Mesenchymal stem cell (in vitro differentiated cells and primary cell): ENCODE results near the gene TXNDC17.
A peak's percentile ranks its signal among the peaks of the same experiment; 100 is the strongest.

Source experiments
- DNase-seq: peaks from one replicate; pipeline ENCODE4 v3.0.0-alpha.2; 2013
- H2AFZ ChIP-seq: one replicate; pipeline ENCODE4 v1.6.1; 2013; ENCODE audit warnings: low read depth, mild to moderate bottlenecking, control low read depth, inconsistent platforms, low read length, moderate library complexity
- H2AK5ac ChIP-seq: 2 replicates; pipeline ENCODE4 v1.6.1; 2013; ENCODE audit warnings: low read length, moderate library complexity, mild to moderate bottlenecking, inconsistent platforms; ENCODE audit not compliant: severe bottlenecking
- H2BK120ac ChIP-seq: one replicate; pipeline ENCODE4 v1.6.1; 2013; ENCODE audit warnings: low read depth, mild to moderate bottlenecking, inconsistent platforms, low read length, moderate library complexity
- H2BK12ac ChIP-seq, 2 experiments: one replicate each; pipeline ENCODE4 v1.6.1; 2013; ENCODE audit warnings: inconsistent platforms in 2 of 2, low read length in 2 of 2, mild to moderate bottlenecking in 2 of 2, moderate library complexity in 2 of 2, control low read depth in 1 of 2
- H2BK15ac ChIP-seq: one replicate; pipeline ENCODE4 v1.6.1; 2013; ENCODE audit warnings: mild to moderate bottlenecking, low read depth, inconsistent platforms; ENCODE audit not compliant: poor library complexity, severe bottlenecking
- H2BK5ac ChIP-seq: 2 replicates; pipeline ENCODE4 v1.6.1; 2013; ENCODE audit warnings: low read depth, mild to moderate bottlenecking, low read length, control low read depth, inconsistent platforms; ENCODE audit not compliant: poor library complexity, severe bottlenecking
- H3K14ac ChIP-seq, 2 experiments: one replicate each; pipeline ENCODE4 v1.6.1; 2013; ENCODE audit warnings: inconsistent platforms in 2 of 2, low read length in 2 of 2, control low read depth in 1 of 2, mild to moderate bottlenecking in 1 of 2, moderate library complexity in 1 of 2
- H3K18ac ChIP-seq, 2 experiments: one replicate each; pipeline ENCODE4 v1.6.1; 2013; ENCODE audit warnings: inconsistent platforms in 2 of 2, low read length in 2 of 2, control low read depth in 1 of 2, low read depth in 1 of 2, mild to moderate bottlenecking in 1 of 2
- H3K23ac ChIP-seq, 2 experiments: one replicate each; pipeline ENCODE4 v1.6.1; 2013; ENCODE audit warnings: inconsistent platforms in 2 of 2, low read length in 2 of 2, mild to moderate bottlenecking in 2 of 2, moderate library complexity in 2 of 2, control low read depth in 1 of 2
- H3K27ac ChIP-seq: 2 replicates; pipeline ENCODE4 v1.5.1; 2013; ENCODE audit warnings: mild to moderate bottlenecking, moderate library complexity, low read length, control low read depth, inconsistent platforms; ENCODE audit not compliant: poor library complexity, severe bottlenecking
- H3K27me3 ChIP-seq, 2 experiments: 2 replicates each; pipeline versions ENCODE4 v1.6.1 to v1.7.0; 2013; ENCODE audit warnings: low read length in 2 of 2, mild to moderate bottlenecking in 2 of 2, moderate library complexity in 2 of 2, control low read depth in 1 of 2, inconsistent platforms in 1 of 2; ENCODE audit not compliant: control insufficient read depth in 1 of 2, insufficient read depth in 1 of 2
- H3K36me3 ChIP-seq, 2 experiments: 2 replicates each; pipeline versions ENCODE4 v1.6.1 to v1.7.0; 2013; ENCODE audit warnings: low read length in 2 of 2, control low read depth in 1 of 2, inconsistent platforms in 1 of 2, low read depth in 1 of 2, mild to moderate bottlenecking in 1 of 2; ENCODE audit not compliant: insufficient read depth in 2 of 2, control insufficient read depth in 1 of 2
- H3K4ac ChIP-seq, 2 experiments: one replicate each; pipeline ENCODE4 v1.6.1; 2013; ENCODE audit warnings: inconsistent platforms in 2 of 2, low read length in 2 of 2, mild to moderate bottlenecking in 2 of 2, moderate library complexity in 2 of 2, control low read depth in 1 of 2, low read depth in 1 of 2
- H3K4me1 ChIP-seq: 2 replicates; pipeline ENCODE4 v1.6.1; 2013; ENCODE audit warnings: low read depth, low read length, control low read depth; ENCODE audit not compliant: control insufficient read depth, insufficient read depth
- H3K4me2 ChIP-seq: 2 replicates; pipeline ENCODE4 v1.6.1; 2013; ENCODE audit warnings: low read length, mild to moderate bottlenecking, inconsistent platforms; ENCODE audit not compliant: poor library complexity, severe bottlenecking
- H3K4me3 ChIP-seq, 2 experiments: 2 replicates each; pipeline versions ENCODE4 v1.5.1 to v1.7.0; 2013; ENCODE audit warnings: low read length in 2 of 2, mild to moderate bottlenecking in 2 of 2, control low read depth in 1 of 2, low read depth in 1 of 2; ENCODE audit not compliant: insufficient read depth in 1 of 2
- H3K79me1 ChIP-seq: replicated peaks from 2 replicates; pipeline ENCODE4 v1.6.1; 2013; ENCODE audit warnings: mild to moderate bottlenecking, control low read depth, low read length, inconsistent platforms; ENCODE audit not compliant: poor library complexity, severe bottlenecking
- H3K9ac ChIP-seq: 2 replicates; pipeline ENCODE4 v1.7.0; 2013; ENCODE audit warnings: mild to moderate bottlenecking, low read length, moderate library complexity
- H3K9me3 ChIP-seq: 2 replicates; pipeline ENCODE4 v1.7.0; 2013; ENCODE audit warnings: mild to moderate bottlenecking, low read length; ENCODE audit not compliant: control insufficient read depth
- H4K8ac ChIP-seq: one replicate; pipeline ENCODE4 v1.6.1; 2013; ENCODE audit warnings: inconsistent platforms, mild to moderate bottlenecking, low read length, moderate library complexity
- H4K91ac ChIP-seq: one replicate; pipeline ENCODE4 v1.6.1; 2013; ENCODE audit warnings: mild to moderate bottlenecking, low read length, inconsistent platforms
- whole genome bisulfite sequencing: methylation state at CpG from one replicate; pipeline ENCODE4 v1.1.7; 2013; ENCODE audit warnings: mixed read lengths; 5-methylcytosine and 5-hydroxymethylcytosine counted together

TXNDC17 gene

DNA sequence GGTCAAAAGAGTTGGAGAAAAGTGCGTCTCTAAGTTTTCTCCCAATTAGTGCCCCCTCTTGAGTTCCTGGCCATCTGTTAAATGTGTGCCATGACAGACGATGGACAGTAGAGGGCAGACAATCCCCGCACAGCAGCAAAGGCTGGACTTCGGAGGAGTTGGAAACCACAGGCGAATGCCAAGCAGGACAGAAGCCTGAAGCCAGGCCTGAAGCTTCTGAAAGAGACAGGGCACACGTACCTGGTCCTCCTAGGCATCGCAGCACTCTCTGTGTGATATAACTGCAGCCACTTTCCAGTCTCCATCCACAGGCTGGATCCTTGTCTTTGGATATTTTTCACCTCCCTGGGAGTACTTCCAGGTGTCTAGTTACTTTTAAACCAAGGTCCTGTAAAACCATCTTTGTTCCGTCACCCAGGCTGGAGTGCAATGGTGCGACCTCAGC is 25.2 kb downstream of the TXNDC17 start:
- 18% methylated on average over 9 of the region's 9 CpGs for WGBS

DNA sequence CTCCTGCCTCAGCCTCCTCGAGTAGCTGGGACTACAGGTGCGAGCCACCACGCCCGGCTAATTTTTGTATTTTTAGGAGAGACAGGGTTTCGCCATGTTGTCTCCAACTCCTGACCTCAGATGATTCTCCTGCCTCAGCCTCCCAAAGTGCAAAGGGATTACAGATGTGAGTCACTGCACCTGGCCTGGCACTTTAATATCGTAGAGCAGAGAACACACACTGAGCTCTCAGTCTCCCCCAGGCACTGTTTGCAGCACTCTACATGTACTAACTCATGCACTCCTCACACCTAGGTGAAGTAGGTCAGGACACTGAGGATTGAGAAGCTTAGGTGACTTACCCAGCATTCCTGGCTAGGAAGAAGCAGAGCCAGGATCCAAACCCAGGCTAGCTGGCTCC is 25.7 kb downstream of the TXNDC17 start:
- no peak overlapping the region for H2AFZ ChIP-seq
- H2AK5ac ChIP-seq = no peak overlapping the region
- no peak overlapping the region for H3K4ac ChIP-seq
- no peaks in the 10 kb centered on the region for H3K9me3 ChIP-seq
- H4K91ac ChIP-seq = no peak overlapping the region
- 97% methylated on average over 6 of the region's 6 CpGs for WGBS
- no peak for DNase-seq
- no peak overlapping the region for H3K14ac ChIP-seq
- no peak overlapping the region for H3K23ac ChIP-seq
- H4K8ac ChIP-seq = no peak overlapping the region
- no peak overlapping the region for H2BK15ac ChIP-seq
- H3K79me1 ChIP-seq = no peaks in the 10 kb centered on the region
- H3K4me2 ChIP-seq = no peak overlapping the region
- peaks cover 3% of the 10 kb centered on the region for H3K4me1 ChIP-seq
- H2BK12ac ChIP-seq = no peak overlapping the region
- no peaks in the 10 kb centered on the region for H3K36me3 ChIP-seq
- H3K27ac ChIP-seq = no peak overlapping the region
- no peak overlapping the region for H2BK5ac ChIP-seq
- H3K9ac ChIP-seq = no peak overlapping the region
- no peak overlapping the region for H3K4me3 ChIP-seq
- H2BK120ac ChIP-seq = no peak overlapping the region
- no peak overlapping the region for H3K18ac ChIP-seq
- H3K27me3 ChIP-seq = peaks cover 25 to 48% of the 10 kb centered on the region in 2 experiments

More for the DNA sequence above, 25.2 kb downstream of the TXNDC17 start:
- Histone ChIP-seq H3K4ac (no peak overlapping the region), H3K4me2 (no peak overlapping the region), H2BK120ac (no peak overlapping the region), H2AFZ (peak overlapping the region; percentile 18), H2AK5ac (no peak overlapping the region), H3K4me1 (peaks cover 3% of the 10 kb centered on the region), H3K18ac (no peak overlapping the region), H2BK12ac (no peak overlapping the region), H3K79me1 (no peaks in the 10 kb centered on the region), H3K14ac (no peak overlapping the region), H3K4me3 (no peak overlapping the region), H3K27me3 (peaks cover 29 to 48% of the 10 kb centered on the region in 2 experiments), H3K36me3 (no peaks in the 10 kb centered on the region), H2BK15ac (no peak overlapping the region), H3K23ac (no peak overlapping the region), H2BK5ac (no peak overlapping the region), H3K9ac (peak overlapping the region; percentile 12), H3K9me3 (no peaks in the 10 kb centered on the region), H4K8ac (no peak overlapping the region), H4K91ac (no peak overlapping the region), H3K27ac (no peak overlapping the region)
- peak; percentile 80 for DNase-seq

DNA sequence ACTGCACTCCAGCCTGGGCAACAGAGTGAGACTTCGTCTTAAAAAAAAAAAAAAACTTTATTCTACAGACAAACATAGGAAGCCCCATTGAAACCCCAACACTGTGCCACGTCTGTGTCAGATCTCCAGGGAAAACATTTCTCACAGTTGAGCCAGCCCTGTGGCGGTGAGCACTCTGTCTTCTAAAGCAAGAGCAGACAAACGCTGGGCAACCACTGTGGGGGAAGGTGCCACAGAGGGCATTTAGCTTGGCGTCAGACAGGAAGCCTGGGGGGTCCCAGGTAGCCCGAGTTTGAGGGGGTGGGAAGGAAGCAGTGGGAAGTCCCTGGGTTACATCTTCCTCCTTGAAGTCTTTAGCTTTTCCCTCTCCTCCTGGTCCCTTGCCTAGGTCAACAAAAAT is 26.7 kb downstream of the TXNDC17 start:
- Histone ChIP-seq H3K27me3 (peaks cover 18 to 43% of the 10 kb centered on the region in 2 experiments), H3K9me3 (no peaks in the 10 kb centered on the region), H4K91ac (no peak overlapping the region), H3K18ac (no peak overlapping the region), H2AFZ (no peak overlapping the region), H3K79me1 (no peaks in the 10 kb centered on the region), H3K27ac (no peak overlapping the region), H2BK12ac (no peak overlapping the region), H3K4me2 (no peak overlapping the region), H3K4ac (no peak overlapping the region), H3K4me1 (peaks cover 3% of the 10 kb centered on the region), H4K8ac (no peak overlapping the region), H2BK5ac (no peak overlapping the region), H2BK15ac (no peak overlapping the region), H3K9ac (no peak overlapping the region), H3K14ac (no peak overlapping the region), H3K23ac (no peak overlapping the region), H3K36me3 (no peaks in the 10 kb centered on the region), H2AK5ac (no peak overlapping the region), H2BK120ac (no peak overlapping the region), H3K4me3 (no peak overlapping the region)
- 74% methylated on average over 4 of the region's 6 CpGs for WGBS
- no peak for DNase-seq

DNA sequence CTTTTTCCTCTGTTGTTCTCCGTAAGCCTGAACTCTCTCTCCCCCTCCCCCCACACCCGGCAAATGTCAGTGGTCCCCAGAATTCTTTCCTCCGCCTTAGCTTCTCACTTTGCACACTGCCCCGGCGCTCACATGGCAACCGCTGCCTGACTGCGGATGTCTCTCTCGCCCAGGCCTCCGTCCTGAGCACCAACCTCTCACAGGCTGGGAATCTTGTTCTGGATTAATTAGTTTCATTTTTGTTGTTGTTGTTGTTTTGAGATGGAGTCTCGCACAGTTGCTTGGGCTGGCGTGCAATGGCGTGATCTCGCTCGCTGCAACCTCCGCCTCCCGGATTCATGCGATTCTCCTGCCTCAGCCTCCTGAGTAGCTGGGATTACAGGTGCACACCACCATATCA is 27.4 kb downstream of the TXNDC17 start:
- no peaks in the 10 kb centered on the region for H3K36me3 ChIP-seq
- H2BK12ac ChIP-seq = no peak overlapping the region
- no peak overlapping the region for H4K8ac ChIP-seq
- H2BK120ac ChIP-seq = no peak overlapping the region
- no peak overlapping the region for H2BK5ac ChIP-seq
- H3K14ac ChIP-seq = no peak overlapping the region
- H3K23ac ChIP-seq = no peak overlapping the region
- H3K4me3 ChIP-seq = no peak overlapping the region
- no peak overlapping the region for H2AK5ac ChIP-seq
- H3K9ac ChIP-seq = no peak overlapping the region
- H3K18ac ChIP-seq = no peak overlapping the region
- no peaks in the 10 kb centered on the region for H3K79me1 ChIP-seq
- no peak overlapping the region for H2BK15ac ChIP-seq
- DNase-seq = no peak
- H3K9me3 ChIP-seq = no peaks in the 10 kb centered on the region
- no peak overlapping the region for H2AFZ ChIP-seq
- no peak overlapping the region for H3K4ac ChIP-seq
- H4K91ac ChIP-seq = no peak overlapping the region
- no peak overlapping the region for H3K4me2 ChIP-seq
- H3K27ac ChIP-seq = no peak overlapping the region
- WGBS = 94% methylated on average over 17 of the region's 17 CpGs
- H3K4me1 ChIP-seq = peaks cover 3% of the 10 kb centered on the region
- H3K27me3 ChIP-seq = peaks cover 16 to 39% of the 10 kb centered on the region in 2 experiments
